T-helper 1 cell treated with Interleukin-12 subunit alpha and Interleukin-12 subunit beta and Interleukin-4 antibody, amounts not matched to agents 30 μg/mL and 1 μg/mL, for 36 hours (primary cell): Measurements from ENCODE around the gene PLEKHO2.
A peak's percentile ranks its signal among the peaks of the same experiment; 100 is the strongest.

Source experiments
- H3K27ac Mint-ChIP-seq: one replicate; pipeline ENCODE4 v1.8.0; 2021; ENCODE audit warnings: mild to moderate bottlenecking, mixed read lengths
- H3K27me3 Mint-ChIP-seq: one replicate; pipeline ENCODE4 v1.8.0; 2021; ENCODE audit warnings: low read depth, mixed read lengths
- H3K36me3 Mint-ChIP-seq: one replicate; pipeline ENCODE4 v1.8.0; 2021; ENCODE audit warnings: low read depth, mixed read lengths
- H3K4me1 Mint-ChIP-seq: one replicate; pipeline ENCODE4 v1.8.0; 2021; ENCODE audit warnings: low read depth, mixed read lengths
- H3K4me3 Mint-ChIP-seq: one replicate; pipeline ENCODE4 v1.8.0; 2021; ENCODE audit warnings: mild to moderate bottlenecking, moderate library complexity, mixed read lengths
- H3K9me3 Mint-ChIP-seq: one replicate; pipeline ENCODE4 v1.8.0; 2021; ENCODE audit warnings: mixed read lengths

The PLEKHO2 gene

GRCh38 chr15:64883997-64884511 is 42.3 kb downstream of the PLEKHO2 start:
- H3K4me3 Mint-ChIP-seq = peak overlapping the region; percentile 62
- H3K27me3 Mint-ChIP-seq = no peaks in the 10 kb centered on the region
- H3K9me3 Mint-ChIP-seq = no peaks in the 10 kb centered on the region
- H3K27ac Mint-ChIP-seq = peak overlapping the region; percentile 84
- H3K36me3 Mint-ChIP-seq = peaks cover 4% of the 10 kb centered on the region
- H3K4me1 Mint-ChIP-seq = peaks cover 30% of the 10 kb centered on the region

- Mint-ChIP-seq H3K4me3 (no peak overlapping the region), H3K27ac (no peak overlapping the region), H3K27me3 (no peaks in the 10 kb centered on the region), H3K4me1 (peaks cover 30% of the 10 kb centered on the region), H3K36me3 (peaks cover 4% of the 10 kb centered on the region), H3K9me3 (no peaks in the 10 kb centered on the region)
Observed at GRCh38 chr15:64884679-64885078, 43.0 kb downstream of the PLEKHO2 start.

DNA sequence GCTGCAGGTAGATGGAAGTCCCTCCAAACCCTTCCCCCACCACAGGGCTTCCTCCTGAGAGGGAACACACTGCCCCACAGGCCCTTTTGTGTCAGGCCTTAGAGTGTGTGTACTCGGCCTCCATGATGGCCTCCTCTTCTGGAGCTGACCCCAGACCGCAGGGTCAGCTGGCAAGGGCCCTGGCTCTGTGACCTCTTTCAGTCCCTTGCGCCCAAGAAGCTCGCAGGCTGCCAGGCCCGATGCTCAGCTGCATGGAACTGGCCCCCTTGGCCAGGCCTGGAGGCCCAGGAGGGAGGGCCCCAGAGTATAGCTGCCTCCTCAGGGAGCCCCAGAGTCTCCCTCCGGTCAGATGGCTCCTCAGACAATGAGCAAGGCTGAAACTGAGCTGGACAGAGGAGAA is 46.6 kb downstream of the PLEKHO2 start:
- H3K9me3 Mint-ChIP-seq = no peaks in the 10 kb centered on the region
- H3K36me3 Mint-ChIP-seq = peaks cover 4% of the 10 kb centered on the region
- H3K4me3 Mint-ChIP-seq = no peak overlapping the region
- H3K27me3 Mint-ChIP-seq = no peaks in the 10 kb centered on the region
- H3K27ac Mint-ChIP-seq = no peak overlapping the region
- H3K4me1 Mint-ChIP-seq = peaks cover 43% of the 10 kb centered on the region

DNA sequence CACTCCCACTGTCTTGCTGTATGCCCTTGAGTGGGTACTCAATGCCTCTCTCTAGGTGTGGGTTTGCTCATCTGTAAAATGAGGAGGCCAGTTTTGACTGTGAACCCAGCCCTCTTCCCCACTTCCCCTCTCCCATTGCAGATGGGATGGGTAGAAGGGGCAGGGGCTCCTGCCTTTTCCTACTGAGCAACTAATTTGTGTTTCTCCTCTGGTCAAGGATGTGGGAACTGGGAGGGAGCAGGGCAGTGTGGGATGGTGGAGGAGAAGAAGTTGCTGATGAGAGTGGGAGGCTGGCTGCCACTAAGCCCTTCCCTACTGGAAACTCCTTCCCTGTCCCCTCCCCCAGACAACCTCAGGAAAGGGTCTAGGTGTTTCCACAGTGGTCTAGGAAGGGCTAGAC is 49.8 kb downstream of the PLEKHO2 start:
- Mint-ChIP-seq H3K4me1 (peaks cover 57% of the 10 kb centered on the region), H3K36me3 (no peaks in the 10 kb centered on the region), H3K27ac (peak overlapping the region; percentile 97), H3K9me3 (no peaks in the 10 kb centered on the region), H3K27me3 (no peaks in the 10 kb centered on the region), H3K4me3 (peak overlapping the region; percentile 82)

- peak overlapping the region; percentile 97 for H3K27ac Mint-ChIP-seq
- H3K4me3 Mint-ChIP-seq = peak overlapping the region; percentile 82
- H3K9me3 Mint-ChIP-seq = no peaks in the 10 kb centered on the region
- no peaks in the 10 kb centered on the region for H3K36me3 Mint-ChIP-seq
- peaks cover 68% of the 10 kb centered on the region for H3K4me1 Mint-ChIP-seq
- no peaks in the 10 kb centered on the region for H3K27me3 Mint-ChIP-seq
Observed at GRCh38 chr15:64892847-64893403, 51.2 kb downstream of the PLEKHO2 start.

DNA sequence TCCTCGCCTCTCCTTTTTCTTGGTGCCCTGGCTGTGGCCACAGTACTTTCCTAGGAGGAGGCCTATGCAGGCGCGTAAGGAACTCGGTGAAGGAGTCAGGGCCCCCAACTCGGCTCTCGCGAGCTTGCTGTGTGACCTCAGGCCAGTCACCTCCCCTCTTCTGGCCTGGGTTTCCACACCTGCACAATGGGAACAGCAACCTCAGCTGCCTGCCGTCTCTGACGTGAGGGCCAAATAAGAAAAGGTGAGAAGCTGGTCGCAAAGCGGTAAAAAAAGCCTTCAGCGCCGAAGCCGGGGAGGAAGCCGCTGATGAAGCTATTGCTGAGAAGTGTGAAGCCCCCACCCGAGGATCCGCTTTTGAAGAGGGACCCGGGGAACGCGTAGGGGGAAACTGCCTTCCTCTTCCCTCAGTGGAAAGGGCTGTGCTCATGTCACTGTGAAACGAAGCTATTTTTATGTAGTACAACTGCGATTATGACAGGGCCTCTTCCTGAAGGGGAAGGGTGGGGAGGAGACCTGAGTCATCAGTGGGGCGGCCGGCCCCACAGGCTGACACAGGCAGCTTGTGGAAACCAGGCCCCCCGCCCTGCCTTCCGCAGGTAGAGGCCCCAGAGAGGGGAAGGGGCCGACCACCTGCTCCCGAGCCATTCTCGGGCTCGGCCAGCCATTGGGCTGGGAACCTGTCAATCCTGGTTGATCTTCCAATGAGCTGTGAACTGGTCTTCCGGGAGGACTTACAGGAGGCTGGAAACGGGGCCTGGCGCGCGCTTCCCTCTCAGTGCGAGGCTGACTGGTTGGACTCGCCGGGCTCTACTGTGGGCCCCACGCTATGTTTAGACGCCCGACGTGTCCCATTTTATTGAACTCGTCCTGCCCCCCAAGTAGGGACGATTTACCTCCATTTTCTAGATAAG is 52.0 kb downstream of the PLEKHO2 start:
- Mint-ChIP-seq H3K36me3 (no peaks in the 10 kb centered on the region), H3K27me3 (no peaks in the 10 kb centered on the region), H3K4me1 (peaks cover 72% of the 10 kb centered on the region), H3K9me3 (no peaks in the 10 kb centered on the region), H3K4me3 (peak overlapping the region; percentile 82), H3K27ac (peak overlapping the region; percentile 97)

- Mint-ChIP-seq H3K4me1 (peaks cover 76% of the 10 kb centered on the region), H3K4me3 (peak overlapping the region; percentile 82), H3K27me3 (no peaks in the 10 kb centered on the region), H3K9me3 (no peaks in the 10 kb centered on the region), H3K36me3 (peaks cover 3% of the 10 kb centered on the region), H3K27ac (peak overlapping the region; percentile 97)
Observed at GRCh38 chr15:64894395-64895056, 52.8 kb downstream of the PLEKHO2 start.

GRCh38 chr15:64895285-64896065 is 53.8 kb downstream of the PLEKHO2 start:
- Mint-ChIP-seq H3K4me1 (peaks cover 76% of the 10 kb centered on the region), H3K36me3 (peaks cover 3% of the 10 kb centered on the region), H3K4me3 (peak overlapping the region; percentile 82), H3K27ac (peak overlapping the region; percentile 97), H3K27me3 (no peaks in the 10 kb centered on the region), H3K9me3 (no peaks in the 10 kb centered on the region)

GRCh38 chr15:64896371-64897069 is 54.8 kb downstream of the PLEKHO2 start:
- Mint-ChIP-seq H3K4me1 (peaks cover 69% of the 10 kb centered on the region), H3K4me3 (peak overlapping the region; percentile 82), H3K9me3 (peaks cover 7% of the 10 kb centered on the region), H3K27me3 (no peaks in the 10 kb centered on the region), H3K36me3 (peaks cover 9% of the 10 kb centered on the region), H3K27ac (peak overlapping the region; percentile 97)

DNA sequence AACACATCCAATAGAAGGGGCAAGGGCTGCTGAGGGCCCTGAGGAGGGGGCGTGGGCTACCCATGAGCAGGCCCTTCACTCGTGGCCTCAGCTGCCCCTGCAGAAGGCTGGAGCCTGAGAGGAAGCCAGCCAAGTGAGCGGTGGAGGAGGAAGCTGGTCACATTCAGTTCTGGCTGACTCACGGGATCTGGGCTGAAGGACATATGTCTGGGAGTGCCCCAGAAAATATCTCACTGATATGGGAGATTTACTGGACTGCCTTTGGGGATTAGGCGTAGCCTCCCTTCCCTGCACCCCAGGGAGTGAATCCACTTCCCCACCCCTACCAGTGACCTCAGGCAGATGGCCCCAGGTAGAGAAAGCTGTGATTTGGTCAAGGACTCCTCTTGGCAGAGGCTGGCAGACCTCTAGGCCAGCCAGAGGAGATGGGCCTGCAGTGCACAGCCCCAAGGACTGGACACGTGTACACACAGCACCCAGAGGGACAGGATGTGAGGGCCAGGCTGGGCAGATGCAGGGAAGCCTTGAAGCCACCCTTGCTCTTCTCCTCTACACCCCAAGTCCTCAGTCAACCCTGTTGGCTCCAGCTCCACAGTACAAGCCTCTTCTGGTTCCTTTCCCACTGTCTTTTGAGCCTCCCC is 55.8 kb downstream of the PLEKHO2 start:
- Mint-ChIP-seq H3K4me1 (peaks cover 68% of the 10 kb centered on the region), H3K27me3 (no peaks in the 10 kb centered on the region), H3K36me3 (peaks cover 12% of the 10 kb centered on the region), H3K4me3 (no peak overlapping the region), H3K9me3 (peaks cover 10% of the 10 kb centered on the region), H3K27ac (peak overlapping the region; percentile 78)

GRCh38 chr15:64898406-64898805 is 56.7 kb downstream of the PLEKHO2 start:
- Mint-ChIP-seq H3K27ac (peak overlapping the region; percentile 78), H3K36me3 (peaks cover 12% of the 10 kb centered on the region), H3K4me3 (no peak overlapping the region), H3K27me3 (no peaks in the 10 kb centered on the region), H3K9me3 (peaks cover 10% of the 10 kb centered on the region), H3K4me1 (peaks cover 68% of the 10 kb centered on the region)

DNA sequence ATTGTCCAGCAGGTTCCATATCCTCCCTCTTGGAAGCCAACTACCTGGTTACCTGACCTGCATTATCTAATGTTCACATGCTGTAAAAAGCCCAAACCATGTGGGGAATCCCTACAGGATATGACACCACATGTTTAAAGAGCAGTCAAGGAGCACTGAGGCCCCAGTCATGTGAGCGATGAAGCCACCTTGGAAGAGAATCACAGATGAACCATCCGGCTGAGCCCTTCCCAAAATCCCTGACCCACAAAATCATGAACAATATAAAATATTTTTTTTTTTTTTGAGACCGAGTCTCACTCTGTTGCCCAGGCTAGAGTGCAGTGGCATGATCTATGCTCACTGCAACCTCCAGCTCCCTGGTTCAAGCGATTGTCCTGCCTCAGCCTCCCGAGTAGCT is 59.4 kb downstream of the PLEKHO2 start:
- Mint-ChIP-seq H3K4me3 (no peak overlapping the region), H3K27me3 (no peaks in the 10 kb centered on the region), H3K9me3 (peaks cover 10% of the 10 kb centered on the region), H3K36me3 (peaks cover 18% of the 10 kb centered on the region), H3K27ac (peak overlapping the region; percentile 36), H3K4me1 (peaks cover 56% of the 10 kb centered on the region)

- H3K4me1 Mint-ChIP-seq = peaks cover 49% of the 10 kb centered on the region
- peaks cover 18% of the 10 kb centered on the region for H3K36me3 Mint-ChIP-seq
- H3K9me3 Mint-ChIP-seq = peaks cover 10% of the 10 kb centered on the region
- H3K4me3 Mint-ChIP-seq = no peak overlapping the region
- peak overlapping the region; percentile 20 for H3K27ac Mint-ChIP-seq
- no peaks in the 10 kb centered on the region for H3K27me3 Mint-ChIP-seq
Observed at GRCh38 chr15:64901914-64902313, 60.2 kb downstream of the PLEKHO2 start.
